HG02852 (cell line): ENCODE results near the gene CTU1.

ENCODE experiments used
- ATAC-seq: cut with Tn5 transposase; IDR thresholded peaks from one replicate; pipeline ENCODE4 v1.9.1; 2021; ENCODE audit warnings: mild to moderate bottlenecking, moderate library complexity; ENCODE audit not compliant: unreplicated experiment

CTU1 gene

GRCh38 chr19:51107406-51108065 lies 673 bp downstream of the CTU1 start:
- no peak for ATAC-seq

- no peak for ATAC-seq
These were observed 4.3 kb downstream of the CTU1 start for GRCh38 chr19:51103926-51104341.

GRCh38 chr19:51102991-51103390 lies 5.2 kb downstream of the CTU1 start:
- ATAC-seq: no peak

GRCh38 chr19:51101171-51101865 lies 6.9 kb downstream of the CTU1 start:
- no peak for ATAC-seq

- no peak for ATAC-seq
These were observed 7.6 kb downstream of the CTU1 start for GRCh38 chr19:51100601-51101000.

- ATAC-seq: no peak
These were observed 9.2 kb downstream of the CTU1 start for GRCh38 chr19:51099047-51099382.

GRCh38 chr19:51098365-51099046 lies 9.7 kb downstream of the CTU1 start:
- ATAC-seq: no peak

GRCh38 chr19:51097796-51098195 lies 10.4 kb downstream of the CTU1 start:
- ATAC-seq: no peak

- no peak for ATAC-seq
These were observed 11.0 kb downstream of the CTU1 start for GRCh38 chr19:51097166-51097738.

GRCh38 chr19:51096473-51097165 lies 11.6 kb downstream of the CTU1 start:
- no peak for ATAC-seq

GRCh38 chr19:51094696-51095279 lies 13.4 kb downstream of the CTU1 start:
- no peak for ATAC-seq

- ATAC-seq: no peak
These were observed 14.5 kb downstream of the CTU1 start for GRCh38 chr19:51093510-51094345.

GRCh38 chr19:51093101-51093500 lies 15.1 kb downstream of the CTU1 start:
- ATAC-seq: no peak

GRCh38 chr19:51091895-51092873 lies 16.0 kb downstream of the CTU1 start:
- ATAC-seq: no peak

- no peak for ATAC-seq
These were observed 17.1 kb downstream of the CTU1 start for GRCh38 chr19:51091126-51091525.

GRCh38 chr19:51090471-51090870 lies 17.7 kb downstream of the CTU1 start:
- no peak for ATAC-seq

GRCh38 chr19:51089786-51090185 lies 18.4 kb downstream of the CTU1 start:
- ATAC-seq: no peak

GRCh38 chr19:51086153-51086850 lies 21.9 kb downstream of the CTU1 start:
- ATAC-seq: no peak
